Activated CD4-positive, alpha-beta T cell treated with anti-CD3 and anti-CD28 coated beads for 24 hours (primary cell): ENCODE measurements around the gene PPM1N.
A peak's percentile ranks its signal among the peaks of the same experiment; 100 is the strongest.
"Not testable (repeated sequence)": the region's sequence is repeated elsewhere in the genome, so short reads cannot be mapped to it uniquely, and the experiment has no call there.

Source experiments
- DNase-seq, 2 donors: peaks; one replicate each; pipeline ENCODE4 v3.0.0-alpha.2; 2020; ENCODE audit warnings: low read depth in 2 of 2

The PPM1N gene

GRCh38 chr19:45508861-45509691, 10.8 kb downstream of the PPM1N start:
- no peak for DNase-seq

DNA sequence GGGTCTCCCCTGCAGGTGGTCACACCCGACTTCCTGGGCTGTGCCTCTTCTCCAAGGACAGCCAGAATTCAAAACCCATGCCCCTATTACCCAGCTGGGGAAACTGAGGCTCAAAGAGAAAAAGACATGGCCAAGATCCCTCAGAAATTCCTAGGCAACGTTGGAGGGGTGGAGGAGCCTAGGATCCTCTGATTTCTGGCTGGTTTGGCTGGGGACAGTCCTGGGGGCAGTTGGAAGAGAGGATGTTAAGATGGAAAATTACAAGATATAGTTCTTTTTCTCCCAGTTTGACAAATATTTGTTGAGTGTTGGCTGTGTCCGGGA, 11.4 kb downstream of the PPM1N start:
- no peak for DNase-seq

- not testable (repeated sequence) for DNase-seq
Observed at GRCh38 chr19:45510352-45510751, 12.1 kb downstream of the PPM1N start.

- DNase-seq: no peak
Observed at GRCh38 chr19:45511074-45511473, 12.8 kb downstream of the PPM1N start.

DNA sequence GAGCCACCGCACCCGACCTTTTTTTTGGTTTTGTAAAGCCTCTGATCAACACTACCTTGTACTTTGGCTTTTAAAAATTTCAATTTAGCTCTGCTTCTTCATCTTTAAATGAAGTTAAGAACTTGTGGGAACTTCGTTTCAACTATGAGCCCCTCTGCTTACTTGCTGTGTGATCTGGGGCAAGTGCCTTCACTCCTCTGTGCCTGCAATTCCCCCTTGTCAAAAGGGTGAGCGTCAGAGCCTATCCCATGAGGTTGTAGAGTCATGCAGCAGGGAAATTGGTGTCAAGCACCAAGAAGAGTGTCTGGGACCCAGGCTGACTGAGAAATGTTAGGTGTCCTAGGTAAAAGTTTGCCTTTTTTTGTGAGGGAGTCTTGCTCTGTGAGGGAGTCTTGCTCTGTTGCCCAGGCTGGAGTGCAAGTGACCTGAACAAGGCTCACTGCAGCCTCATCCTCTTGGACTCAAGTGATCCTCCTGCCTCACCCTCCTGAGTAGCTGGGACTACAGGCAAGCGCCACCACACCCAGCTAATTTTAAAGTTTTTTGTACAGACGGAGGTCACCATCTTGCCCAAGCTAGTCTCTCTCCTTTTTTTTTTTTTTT, 14.7 kb downstream of the PPM1N start:
- DNase-seq: no peak

GRCh38 chr19:45514376-45515051, 16.3 kb downstream of the PPM1N start:
- no peak for DNase-seq

- DNase-seq: no peak
Observed at GRCh38 chr19:45515081-45515624, 16.9 kb downstream of the PPM1N start.

DNA sequence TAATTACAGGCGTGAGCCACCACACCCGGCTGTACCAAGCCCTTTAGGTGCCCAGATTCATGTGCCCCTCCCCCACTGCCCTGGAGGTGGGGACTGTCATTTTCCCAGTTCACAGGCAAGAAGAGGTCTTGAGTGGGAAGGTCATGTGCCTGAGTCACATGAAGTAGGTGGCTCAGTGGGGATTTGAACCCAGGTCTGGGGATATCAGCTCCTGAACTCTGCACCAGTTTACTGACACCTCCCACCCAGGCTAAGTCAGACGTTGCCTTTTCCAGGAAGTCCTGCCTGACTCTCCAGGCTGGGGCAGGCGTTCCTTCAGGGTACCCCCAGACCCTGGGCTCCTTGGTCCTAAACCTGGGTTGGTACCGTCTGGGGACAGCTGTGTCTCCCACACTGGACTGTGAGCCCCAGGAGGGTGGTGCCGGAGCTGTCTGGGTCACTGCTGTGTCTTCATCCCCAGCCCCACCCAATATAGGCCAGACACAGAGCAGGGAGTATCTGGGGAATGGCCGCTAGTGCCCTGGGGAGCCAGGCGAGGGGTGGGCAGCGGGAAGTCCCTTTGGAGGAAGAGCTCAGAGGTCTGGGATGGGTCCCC, 17.7 kb downstream of the PPM1N start:
- DNase-seq: no peak

GRCh38 chr19:45517238-45517637, 19.0 kb downstream of the PPM1N start:
- DNase-seq: no peak

DNA sequence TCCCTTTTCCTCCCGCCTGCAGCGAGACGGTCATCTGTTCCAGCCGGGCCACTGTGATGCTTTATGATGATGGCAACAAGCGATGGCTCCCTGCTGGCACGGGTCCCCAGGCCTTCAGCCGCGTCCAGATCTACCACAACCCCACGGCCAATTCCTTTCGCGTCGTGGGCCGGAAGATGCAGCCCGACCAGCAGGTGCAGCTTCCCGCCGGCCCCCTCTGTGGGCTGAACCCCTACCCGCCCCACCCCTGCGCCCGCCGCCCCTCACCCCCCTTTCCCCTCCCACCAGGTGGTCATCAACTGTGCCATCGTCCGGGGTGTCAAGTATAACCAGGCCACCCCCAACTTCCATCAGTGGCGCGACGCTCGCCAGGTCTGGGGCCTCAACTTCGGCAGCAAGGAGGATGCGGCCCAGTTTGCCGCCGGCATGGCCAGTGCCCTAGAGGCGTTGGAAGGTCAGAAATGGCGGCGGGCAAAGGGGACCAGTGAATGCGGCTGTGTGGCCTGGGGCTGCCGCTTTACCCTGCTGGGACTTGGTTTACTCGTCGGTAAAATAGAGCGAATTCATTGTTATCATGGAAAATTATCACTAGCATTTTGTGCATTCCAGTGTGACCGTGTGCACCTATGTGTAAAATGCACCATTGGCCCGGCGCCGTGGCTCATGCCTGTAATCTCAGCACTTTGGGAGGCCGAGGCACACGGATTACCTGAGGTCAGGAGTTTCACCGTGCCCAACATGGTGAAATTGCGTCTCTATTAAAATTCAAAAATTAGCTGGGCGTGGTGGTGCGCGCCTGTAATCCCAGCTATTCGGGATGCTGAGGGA, 19.6 kb downstream of the PPM1N start:
- DNase-seq: no peak

DNA sequence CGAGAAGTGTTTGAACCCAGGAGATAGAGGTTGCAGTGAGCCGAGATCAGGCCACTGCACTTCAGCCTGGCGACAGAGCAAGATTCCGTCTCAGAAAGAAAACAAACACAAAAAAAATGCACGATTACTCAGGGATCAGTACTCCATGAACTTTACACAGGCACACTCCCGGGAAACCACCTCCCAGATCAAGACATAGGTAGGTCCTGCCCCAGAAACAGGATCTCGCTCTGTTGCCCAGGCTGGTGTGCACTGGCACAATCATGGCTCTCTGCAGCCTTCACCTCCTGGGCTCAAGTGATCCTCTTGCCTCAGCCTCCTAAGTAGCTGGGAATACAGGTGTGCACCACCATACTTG, 20.2 kb downstream of the PPM1N start:
- DNase-seq: no peak

- DNase-seq: no peak
Observed at GRCh38 chr19:45522010-45522941, 24.0 kb downstream of the PPM1N start.

DNA sequence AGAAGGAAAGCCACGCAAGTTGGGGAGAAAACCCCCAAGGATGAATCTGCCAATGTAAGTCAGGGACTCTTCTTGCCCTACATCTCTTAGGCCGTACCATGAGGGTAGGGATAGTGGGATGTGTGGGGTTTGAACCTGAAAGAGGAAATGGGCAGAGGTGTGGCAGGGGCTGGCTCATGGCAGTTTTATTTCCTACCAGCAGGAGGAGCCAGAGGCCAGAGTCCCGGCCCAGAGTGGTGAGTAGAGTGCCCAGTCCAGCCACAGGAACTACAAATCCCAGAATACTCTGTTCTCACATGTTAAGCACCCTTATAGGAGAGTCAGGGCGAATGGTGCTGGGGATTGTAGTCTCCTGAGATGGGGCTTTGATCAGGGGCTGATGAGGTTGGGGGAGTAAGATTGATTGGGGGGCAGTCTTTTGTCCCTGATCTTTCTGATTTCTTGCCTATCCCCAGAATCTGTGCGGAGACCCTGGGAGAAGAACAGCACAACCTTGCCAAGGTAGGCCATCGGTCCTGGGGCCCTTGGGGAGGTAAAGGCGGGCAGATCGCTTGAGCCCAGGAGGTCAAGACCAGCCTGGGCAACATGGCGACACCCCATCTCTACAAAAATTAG, 25.5 kb downstream of the PPM1N start:
- peak; percentile 55 to 61 for DNase-seq

DNA sequence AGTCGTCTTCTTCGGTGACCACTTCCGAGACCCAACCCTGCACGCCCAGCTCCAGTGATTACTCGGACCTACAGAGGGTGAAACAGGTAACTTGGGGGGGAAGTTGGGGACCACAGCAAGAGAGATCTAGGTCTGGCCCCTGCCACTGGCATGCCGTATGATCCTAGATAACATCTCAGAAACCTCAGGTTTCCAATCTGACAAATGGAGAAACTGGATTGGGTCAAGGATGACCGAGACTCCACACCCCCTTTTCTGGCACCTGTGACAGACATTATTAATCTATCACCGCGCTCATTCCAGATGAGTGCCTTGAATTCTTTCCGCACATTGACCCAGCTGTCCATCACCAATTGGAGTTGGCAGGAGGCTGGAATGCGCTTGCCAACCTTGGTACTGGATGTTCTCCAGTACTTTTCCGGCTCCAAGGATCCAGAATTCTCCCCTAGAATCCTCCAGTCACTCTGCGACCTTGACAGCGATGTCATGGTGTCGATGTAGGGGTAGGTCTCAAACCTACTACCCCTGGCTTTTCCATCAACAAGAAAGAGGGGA, 26.4 kb downstream of the PPM1N start:
- no peak for DNase-seq

DNA sequence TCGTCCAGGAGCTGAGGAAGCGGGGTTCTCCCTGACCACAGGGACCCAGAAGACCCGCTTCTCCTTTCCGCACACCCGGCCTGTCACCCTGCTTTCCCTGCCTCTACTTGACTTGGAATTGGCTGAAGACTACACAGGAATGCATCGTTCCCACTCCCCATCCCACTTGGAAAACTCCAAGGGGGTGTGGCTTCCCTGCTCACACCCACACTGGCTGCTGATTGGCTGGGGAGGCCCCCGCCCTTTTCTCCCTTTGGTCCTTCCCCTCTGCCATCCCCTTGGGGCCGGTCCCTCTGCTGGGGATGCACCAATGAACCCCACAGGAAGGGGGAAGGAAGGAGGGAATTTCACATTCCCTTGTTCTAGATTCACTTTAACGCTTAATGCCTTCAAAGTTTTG, 27.9 kb downstream of the PPM1N start:
- DNase-seq: no peak

GRCh38 chr19:45526971-45527370, 28.7 kb downstream of the PPM1N start:
- DNase-seq: no peak

- no peak for DNase-seq
Observed at GRCh38 chr19:45527731-45528130, 29.5 kb downstream of the PPM1N start.

GRCh38 chr19:45528149-45528743, 30.0 kb downstream of the PPM1N start:
- no peak for DNase-seq

DNA sequence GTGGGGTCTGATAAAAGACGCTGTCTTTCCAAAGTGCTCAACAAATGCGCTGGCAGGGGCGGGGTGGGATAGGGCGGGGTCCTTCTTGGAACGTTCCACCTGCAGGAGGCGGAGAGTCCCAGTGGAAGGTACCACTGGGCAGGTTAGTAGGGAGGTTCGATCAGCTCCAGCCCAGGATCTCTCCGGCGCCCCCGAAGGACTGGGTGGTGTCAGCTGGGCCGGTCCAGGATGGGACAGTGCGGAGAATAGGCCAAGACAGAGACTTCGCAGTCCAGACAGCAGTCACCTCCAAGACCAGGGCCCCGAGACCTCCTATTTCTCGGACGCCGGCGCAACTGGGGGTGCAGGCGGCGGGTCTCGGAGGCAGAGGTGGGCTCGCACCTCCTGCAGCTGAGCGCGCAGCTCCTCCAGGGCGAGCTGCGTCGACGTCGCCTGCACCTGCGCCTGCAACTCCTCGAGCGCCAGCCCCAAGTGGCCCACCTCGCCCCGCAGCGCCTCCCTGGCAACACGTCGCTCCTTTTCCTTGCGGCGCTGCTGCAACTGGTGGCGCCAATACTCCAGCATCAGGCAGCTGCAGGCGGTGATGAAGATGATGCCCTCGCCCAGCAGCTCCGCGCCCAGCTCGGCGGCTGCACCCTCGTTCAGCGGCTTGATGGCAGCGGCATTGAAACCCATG, 30.6 kb downstream of the PPM1N start:
- DNase-seq: no peak
